IPS-NIHi11 (cell line): ENCODE measurements around the gene B3GALT5.
A peak's percentile ranks its signal among the peaks of the same experiment; 100 is the strongest.
"Not testable (repeated sequence)": the region's sequence is repeated elsewhere in the genome, so short reads cannot be mapped to it uniquely, and the experiment has no call there.

Source experiments
- DNase-seq: peaks from one replicate; pipeline ENCODE4 v3.0.0; 2012; ENCODE audit warnings: mixed read lengths, low spot score

B3GALT5 gene

GRCh38 chr21:39612233-39613040 is at the start of gene B3GALT5:
B3GALT5 (plus strand) TSS chr21:39612940; CDS start chr21:39660560, 47,620 bp downstream.
- DNase-seq = peak; percentile 86

GRCh38 chr21:39564200-39564599 is 48.5 kb upstream of the B3GALT5 start:
- no peak for DNase-seq

- DNase-seq = no peak
Measured at GRCh38 chr21:39567180-39567972, 45.4 kb upstream of the B3GALT5 start.

- no peak for DNase-seq
Measured at GRCh38 chr21:39568361-39568760, 44.4 kb upstream of the B3GALT5 start.

DNA sequence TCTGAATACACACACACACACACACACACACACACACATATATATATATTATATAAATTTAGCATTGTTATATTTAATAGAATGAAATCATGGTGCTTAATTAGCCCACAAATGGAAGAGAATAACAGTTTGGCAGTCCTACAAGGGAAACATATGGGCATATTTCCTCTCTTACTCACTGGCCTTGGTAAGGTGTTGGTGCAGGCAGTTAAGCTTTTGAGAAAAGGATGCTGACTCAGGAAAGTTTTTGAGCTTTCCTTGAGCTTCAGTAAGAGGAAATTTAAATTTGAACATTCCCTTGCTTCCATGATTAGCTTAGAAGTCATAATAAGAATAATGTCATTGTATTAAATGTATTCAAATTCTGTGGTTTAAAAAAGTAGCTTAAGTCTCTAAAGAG is 37.0 kb upstream of the B3GALT5 start:
- DNase-seq = no peak

DNA sequence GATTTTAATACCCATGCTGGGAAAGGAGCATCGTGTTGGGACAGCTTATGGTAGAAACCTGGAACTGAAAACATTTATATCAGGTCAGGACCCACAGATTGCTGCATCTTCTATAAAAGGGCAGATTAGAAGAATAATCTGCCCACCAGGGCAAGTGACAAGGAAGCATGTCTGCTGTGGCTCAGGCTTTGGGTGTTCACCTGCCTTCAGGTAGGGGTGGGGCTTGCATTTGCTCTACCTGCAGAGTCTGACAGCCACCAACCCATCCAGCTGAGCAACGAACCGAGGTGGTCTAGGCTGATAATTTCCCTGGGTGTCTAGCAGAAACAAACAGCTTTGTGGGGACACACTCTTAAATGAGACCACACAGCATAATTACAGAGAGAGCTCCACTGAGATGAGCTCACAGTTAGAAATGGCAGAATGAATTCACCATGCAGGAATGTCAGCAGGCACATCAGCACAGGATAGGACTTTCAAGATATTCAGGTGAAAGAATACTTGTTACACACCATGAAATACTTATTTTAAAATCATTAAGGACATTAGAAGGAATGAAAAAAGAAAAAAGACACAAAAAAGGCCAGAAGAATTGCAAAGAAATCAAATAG is 36.1 kb upstream of the B3GALT5 start:
- no peak for DNase-seq

DNA sequence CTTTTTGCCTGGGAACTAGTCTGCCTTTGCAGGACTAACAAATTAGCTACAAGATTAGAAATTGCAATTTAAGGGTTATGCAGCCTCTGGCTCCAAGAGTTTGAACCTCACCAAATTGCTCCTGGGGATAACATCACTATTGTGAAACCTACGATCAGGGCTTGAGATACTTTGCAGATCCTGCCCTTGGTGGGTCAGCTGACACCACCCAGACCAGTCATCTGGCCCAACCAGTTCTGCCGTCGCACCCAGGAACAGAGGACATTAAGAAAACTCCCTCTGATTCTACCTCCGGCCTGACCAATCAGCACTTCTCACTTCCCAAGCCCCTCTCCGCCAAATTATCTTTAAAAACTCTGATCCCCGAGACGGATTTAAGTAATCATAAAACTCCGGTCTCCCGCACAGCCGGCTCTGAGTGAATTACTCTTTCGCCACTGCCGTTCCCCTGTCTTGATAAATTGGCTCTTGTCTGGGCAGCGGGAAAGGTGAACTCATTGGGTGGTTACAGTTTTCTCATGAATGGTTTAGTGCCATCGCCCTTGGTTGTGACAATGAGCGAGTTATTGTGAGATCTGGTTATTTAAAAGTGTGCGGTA is 32.9 kb upstream of the B3GALT5 start:
- DNase-seq = no peak

DNA sequence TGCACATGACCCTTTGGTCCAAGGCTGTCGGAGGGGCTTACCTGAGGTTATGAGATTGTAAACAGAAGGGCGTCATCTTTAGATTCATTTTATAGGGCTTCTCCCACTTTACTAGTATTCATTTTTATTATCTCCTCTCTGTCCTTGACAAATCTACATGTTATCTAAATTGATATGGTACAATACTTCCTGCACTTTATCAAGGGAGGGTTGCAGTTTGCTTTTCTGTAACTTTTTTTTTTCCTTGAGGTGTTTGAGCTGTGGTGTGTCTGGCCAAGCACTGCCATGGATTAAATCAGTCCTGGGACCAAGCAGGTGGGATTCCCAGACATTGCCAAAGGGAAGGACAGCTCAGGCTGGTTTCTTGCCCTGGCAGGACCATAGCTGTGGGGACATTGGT is 32.0 kb upstream of the B3GALT5 start:
- DNase-seq = no peak

- DNase-seq = peak; percentile 56
Measured at GRCh38 chr21:39581414-39581813, 31.3 kb upstream of the B3GALT5 start.

GRCh38 chr21:39582749-39583148 is 30.0 kb upstream of the B3GALT5 start:
- no peak for DNase-seq

- DNase-seq = not testable (repeated sequence)
Measured at GRCh38 chr21:39583586-39583985, 29.2 kb upstream of the B3GALT5 start.

GRCh38 chr21:39587376-39587775 is 25.4 kb upstream of the B3GALT5 start:
- no peak for DNase-seq

DNA sequence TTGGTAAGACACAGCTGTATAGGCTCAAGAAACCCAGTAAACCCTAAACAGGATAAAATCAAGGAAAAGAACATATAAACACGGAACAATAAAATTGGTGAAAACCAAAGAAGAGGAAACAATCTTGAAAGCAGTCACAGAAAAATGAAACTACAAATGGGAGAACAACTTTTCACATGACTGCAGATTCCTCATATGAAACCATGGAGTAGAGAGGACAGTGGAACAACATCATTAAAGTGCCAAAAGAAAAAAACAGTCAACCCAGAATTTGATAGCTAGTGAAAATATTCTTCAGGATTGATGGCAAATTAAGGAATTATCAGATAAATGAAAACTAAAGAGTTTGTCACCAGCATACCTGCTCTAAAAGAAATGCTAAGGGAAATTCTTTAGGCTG is 23.9 kb upstream of the B3GALT5 start:
- no peak for DNase-seq

DNA sequence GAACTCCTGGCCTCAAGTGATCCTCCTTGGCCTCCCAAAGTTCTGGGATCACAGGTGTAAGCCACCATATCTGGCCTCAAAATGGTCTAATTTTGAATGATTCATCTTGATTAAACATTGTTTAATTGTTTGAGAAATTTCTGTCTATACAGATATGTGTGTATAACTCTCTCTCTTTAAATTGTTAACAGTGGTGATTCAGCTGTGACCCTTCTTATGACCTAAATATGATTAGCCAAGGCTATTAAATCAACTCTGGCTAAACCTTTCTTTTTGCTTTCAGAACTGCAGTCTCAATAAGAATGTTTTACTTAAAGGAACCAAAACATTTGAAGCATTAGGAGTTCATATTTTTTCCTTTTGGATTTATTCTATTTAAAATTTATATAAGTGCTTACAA is 19.2 kb upstream of the B3GALT5 start:
- no peak for DNase-seq

DNA sequence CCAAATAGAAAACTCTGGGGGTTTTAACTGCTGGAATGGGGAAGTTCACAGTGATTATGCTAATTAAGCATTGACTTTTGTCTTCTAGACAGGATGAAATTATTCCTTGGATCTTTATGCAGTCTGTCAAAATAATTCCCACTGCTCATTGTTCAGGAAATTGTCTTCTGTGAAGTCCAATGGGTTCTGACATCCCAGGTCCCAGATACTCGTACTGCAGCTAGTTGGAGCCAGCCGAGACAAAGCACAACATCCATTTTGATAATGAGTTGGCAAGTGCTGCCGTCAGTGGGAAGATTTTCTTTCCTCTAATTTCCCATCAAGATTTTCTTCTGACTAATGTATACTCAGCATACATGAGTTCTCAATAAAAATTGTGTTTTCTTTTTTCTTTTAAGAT is 17.3 kb upstream of the B3GALT5 start:
- DNase-seq = no peak

DNA sequence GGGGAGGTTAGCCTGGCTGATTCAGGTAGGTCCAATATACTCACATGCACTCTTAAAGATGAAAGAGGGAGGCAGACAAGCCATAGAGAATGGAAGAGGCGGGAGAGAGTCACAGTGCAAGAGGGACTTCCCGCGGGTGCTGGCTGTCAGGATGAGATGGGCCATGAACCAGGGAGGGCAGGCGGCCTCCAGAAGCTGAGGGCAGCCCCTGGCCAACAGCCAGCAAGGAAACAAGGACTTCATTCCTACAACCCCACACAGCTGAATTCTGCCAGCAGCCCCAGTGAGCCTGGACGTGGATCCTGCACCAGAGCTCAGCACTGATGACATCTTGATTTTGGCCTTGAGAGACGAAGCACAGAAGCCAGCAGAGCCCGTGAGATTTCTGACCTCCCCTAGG is 15.1 kb upstream of the B3GALT5 start:
- no peak for DNase-seq

GRCh38 chr21:39599191-39599970 is 13.4 kb upstream of the B3GALT5 start:
- DNase-seq = no peak

- DNase-seq = no peak
Measured at GRCh38 chr21:39601187-39601928, 11.4 kb upstream of the B3GALT5 start.

DNA sequence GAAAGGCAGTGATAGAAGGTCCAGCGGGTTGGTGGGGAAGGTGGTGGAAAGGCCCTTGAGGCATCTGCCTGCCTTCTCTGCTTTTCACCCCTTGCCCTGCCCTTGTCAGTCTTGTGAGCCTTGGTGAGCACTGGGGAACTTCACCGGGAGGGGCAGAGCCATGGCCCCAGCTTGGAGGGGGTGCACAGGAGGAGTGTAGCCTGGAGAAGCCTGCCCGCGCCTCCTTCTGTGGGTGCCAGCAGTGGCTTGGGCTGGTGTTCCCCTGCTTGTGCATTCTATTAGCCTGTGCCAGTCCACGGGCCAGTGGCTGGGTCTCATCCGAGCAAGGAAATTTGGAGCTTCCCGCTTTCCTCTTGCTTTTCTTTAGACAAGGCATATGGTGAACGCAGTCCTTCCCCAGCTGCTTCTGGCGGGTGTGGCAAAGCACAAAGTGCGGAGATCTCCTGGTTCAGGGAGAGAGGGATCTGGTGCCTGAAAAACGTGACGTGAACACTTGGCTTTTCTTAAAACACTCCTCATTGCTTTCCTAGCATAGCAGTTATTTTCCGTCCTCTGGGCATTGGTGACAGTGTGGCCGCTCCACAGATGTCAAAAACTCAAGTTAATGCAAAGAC is 10.6 kb upstream of the B3GALT5 start:
- DNase-seq = no peak

DNA sequence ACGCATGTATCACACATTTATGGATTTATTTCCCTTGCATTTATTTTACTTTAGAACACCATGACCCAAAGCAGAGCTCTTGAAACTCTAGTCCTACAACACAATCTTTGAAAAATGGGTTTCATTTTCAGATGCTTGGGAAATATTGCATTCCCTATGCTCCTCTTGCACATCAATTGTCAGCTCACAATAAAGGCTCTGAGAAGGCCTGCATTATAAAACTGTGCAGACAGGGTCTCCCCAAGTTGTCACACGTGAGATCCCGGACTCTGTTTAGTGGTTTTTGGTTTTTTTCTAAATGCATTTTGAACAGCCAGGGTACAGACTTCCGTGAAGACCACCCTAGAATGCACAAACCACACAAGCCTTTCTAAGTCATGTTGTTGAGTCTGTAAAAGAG is 9.9 kb upstream of the B3GALT5 start:
- DNase-seq = no peak

GRCh38 chr21:39604951-39605350 is 7.8 kb upstream of the B3GALT5 start:
- DNase-seq = no peak
